MV-4-11 (cell line): ENCODE data around the gene SNCAIP.
A peak's percentile ranks its signal among the peaks of the same experiment; 100 is the strongest.

Experiments
- DNase-seq: peaks from one replicate; lab custom pipeline; 2025; lab: John Stamatoyannopoulos, UW

SNCAIP gene

GRCh38 chr5:122426301-122426700 is 114.3 kb downstream of the SNCAIP start:
- DNase-seq: no peak

DNA sequence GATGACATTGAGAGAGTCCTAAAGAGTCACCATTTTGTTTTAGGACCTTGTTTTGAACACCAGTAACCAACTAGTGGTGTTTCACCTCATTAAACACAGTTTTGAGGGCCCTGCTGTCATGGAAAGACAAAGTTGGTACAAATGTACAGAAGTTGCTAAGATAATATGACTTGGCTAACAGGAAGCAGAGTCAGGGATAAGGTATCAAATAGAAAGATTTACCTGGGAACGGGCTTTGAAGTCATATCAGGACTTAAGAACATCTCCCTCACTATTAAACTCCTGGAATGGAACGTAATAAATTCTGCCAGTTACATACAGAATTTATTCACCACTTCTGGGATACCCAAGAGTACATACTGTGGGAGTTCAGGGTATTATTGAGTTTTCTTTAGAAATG is 115.6 kb downstream of the SNCAIP start:
- DNase-seq: no peak

GRCh38 chr5:122429545-122430318 is 117.7 kb downstream of the SNCAIP start:
- no peak for DNase-seq

DNA sequence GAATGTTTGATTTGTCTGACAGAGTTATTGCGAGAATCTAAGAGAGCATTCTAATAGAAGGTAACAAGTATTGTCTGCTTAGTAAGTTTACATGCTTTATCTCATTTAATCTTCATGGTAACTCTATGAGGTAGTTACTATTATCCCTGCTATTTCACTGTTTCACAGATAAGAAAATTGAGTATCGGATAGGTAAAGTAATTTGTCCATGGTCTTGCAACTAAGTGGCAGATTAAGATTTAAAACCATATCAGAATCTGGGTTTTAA is 118.2 kb downstream of the SNCAIP start:
- no peak for DNase-seq

DNA sequence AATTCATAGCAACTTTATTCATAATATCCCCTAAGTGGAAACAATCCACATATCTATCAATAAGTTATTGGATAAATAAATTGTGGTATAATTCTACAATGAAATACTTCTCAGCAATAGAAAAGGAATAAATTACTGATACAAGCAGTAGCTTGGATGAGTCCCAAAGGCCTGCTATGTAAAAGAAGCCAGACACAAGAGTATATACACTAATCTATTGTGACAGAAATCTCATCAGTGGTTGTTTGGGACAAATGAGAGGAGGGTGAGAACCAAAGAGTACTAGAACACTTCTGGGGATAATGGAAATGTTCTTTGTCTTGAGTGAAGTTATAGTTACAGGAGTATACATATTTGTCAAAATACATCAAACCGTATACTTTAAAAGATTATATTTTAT is 119.3 kb downstream of the SNCAIP start:
- no peak for DNase-seq

DNA sequence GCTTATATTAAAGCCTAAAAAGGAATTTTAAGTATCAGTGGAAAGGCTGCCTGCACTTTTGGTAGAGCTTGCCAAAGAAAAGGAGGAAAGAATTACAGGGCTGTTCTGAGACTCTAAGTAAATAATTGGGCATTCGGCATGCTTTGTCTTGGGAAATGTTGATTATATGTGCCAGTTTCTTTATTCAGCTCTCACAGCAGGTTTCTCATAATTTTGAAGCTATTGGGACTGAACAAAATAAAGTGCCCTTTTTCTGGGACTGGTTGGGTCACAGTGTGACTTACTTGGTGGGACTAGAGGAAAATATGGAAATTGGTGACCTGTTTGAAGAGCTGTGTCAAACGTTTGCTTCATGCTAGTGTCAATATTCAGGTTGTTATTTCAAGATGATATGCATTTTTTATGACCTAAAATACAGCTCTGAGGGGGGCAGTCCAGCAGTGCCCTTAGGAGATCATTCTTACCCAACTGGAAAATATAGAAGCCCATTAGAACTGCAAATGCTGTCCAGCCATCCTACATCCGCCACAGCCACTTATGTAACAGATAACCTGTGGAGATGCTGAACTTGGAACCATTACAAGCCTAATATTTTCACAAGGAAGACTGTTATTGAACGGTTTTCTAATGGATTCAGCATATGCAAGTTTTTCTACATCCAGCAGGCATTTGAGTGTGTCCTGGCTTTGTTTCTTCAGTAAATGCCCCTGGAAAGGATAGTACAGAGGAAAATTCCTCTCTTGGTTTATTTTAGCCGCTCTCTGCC is 122.4 kb downstream of the SNCAIP start:
- DNase-seq: no peak

DNA sequence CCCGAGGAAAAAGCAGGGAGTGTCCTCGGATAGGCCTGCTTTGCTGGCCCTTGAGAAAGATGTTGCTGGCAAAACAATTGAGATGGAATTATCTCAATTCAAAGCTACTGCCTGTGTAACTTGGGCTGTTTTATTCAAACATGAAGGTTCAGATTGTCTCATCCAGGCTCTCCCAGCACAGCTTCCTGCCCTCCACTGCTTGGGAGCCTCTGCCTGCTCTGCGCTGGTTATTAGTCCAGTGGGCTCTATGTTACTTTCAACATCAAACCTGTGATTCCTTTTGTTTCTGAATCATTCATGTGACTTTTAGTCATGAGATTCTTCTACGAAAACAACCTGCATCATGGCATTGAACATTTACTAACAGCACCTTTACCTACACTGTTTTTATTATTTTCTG is 123.2 kb downstream of the SNCAIP start:
- DNase-seq: no peak

- no peak for DNase-seq
Measured at GRCh38 chr5:122435761-122436160, 123.7 kb downstream of the SNCAIP start.

DNA sequence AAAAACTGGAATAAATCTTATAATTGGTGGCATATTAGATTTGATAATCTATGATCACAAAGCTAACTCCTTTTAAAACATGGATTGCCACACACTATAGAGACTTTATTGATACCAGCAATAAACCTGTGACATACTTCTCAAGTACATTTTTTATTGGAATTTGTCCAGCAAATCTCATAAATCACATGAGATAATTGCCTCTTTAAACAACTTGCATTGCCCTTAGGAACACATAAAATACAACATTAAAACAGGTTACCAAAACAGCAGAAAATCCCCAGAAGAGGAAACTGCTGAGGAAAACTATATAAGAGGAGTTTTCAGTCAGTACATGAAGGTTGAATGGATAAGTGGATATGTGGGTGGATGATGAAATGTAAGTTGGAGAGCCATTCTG is 124.6 kb downstream of the SNCAIP start:
- no peak for DNase-seq

GRCh38 chr5:122439645-122440044 is 127.6 kb downstream of the SNCAIP start:
- no peak for DNase-seq

DNA sequence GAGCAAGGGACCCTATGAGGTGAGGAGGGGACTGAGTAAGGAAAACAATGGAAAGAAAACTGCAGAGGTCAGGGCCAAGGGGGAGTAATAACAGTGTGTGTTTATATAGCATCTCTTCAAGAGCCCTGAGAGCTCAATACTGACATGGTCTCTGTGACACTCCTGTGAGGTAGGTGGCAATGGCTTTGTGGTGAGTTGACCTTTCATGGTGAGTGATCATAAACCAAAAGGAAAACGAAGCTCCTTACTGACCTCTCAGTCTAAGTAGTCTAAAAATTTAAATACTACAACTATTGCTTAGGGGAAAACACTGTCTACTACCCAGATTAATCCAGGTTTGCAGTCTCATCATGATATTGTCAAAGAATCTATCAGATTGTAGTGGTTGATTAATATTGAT is 130.9 kb downstream of the SNCAIP start:
- no peak for DNase-seq

DNA sequence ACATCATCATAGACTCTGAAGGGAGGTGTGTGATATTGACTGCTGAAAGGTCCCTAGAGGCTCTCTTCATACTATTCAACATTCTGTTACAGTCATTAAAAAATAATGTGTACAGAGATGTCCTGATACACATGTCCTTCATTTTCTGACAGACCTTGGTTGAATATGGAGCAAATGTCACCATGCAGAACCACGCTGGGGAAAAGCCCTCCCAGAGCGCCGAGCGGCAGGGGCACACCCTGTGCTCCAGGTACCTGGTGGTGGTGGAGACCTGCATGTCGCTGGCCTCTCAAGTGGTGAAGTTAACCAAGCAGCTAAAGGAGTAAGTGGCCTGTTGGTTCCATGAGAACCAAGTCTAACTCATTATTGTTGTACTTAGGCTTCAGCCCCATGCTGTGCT is 132.4 kb downstream of the SNCAIP start:
- DNase-seq: no peak

DNA sequence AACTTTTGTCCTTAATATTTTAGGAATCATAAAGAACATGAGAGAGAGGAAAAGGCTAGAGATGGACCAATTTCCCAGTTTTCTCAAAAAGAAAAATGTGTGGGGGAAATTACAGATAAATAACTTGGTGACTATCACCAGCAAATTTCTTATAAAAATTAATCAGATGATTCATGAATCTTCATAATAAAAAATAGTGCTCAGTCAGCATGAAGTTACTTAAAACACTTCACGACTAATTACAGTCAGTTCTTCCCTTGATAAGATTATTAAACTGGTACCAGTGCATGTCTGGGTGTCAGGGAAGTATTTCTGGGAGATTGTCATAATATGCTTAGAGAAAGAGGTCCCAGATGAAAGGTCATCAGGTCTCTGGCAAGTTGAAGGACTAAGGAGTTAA is 133.0 kb downstream of the SNCAIP start:
- DNase-seq: no peak

DNA sequence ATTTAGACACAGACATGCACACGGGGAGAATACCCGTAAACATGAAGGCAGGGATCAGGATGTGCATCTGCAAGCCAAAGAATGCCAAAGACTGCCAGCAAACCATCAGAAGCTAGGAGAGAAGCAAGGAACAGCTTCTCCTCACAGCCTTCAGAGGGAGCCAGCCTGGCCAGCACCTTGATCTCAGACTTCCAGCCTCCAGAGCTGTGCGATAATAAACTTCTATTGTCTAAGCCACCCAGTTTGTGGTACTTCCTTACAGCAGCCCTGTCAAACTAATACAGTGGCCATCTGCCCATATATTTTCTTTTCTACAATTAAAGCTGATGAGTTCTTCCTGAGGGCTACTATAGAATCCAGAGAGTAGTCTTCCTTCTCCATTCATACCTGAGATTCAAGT is 135.0 kb downstream of the SNCAIP start:
- no peak for DNase-seq

GRCh38 chr5:122447879-122448278 is 135.8 kb downstream of the SNCAIP start:
- no peak for DNase-seq

DNA sequence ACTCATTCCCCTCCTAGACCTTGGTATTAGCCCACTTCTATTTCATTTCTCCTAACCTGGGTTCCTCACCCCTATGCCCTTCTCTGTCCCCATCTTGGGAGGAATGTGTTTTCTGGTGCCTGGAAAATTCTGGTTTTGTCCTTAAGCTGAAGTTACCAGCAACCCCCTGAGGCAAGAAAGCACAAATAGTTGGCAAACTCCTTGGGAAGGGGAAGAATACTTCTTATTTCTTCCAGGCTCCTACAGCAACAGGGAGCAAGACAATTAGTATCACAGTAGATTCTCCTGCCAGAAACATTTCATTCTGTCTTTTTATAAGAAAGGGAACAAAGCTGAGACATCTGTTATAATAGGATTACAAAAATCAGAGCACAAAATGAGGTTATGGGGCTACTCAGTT is 142.5 kb downstream of the SNCAIP start:
- DNase-seq: no peak

GRCh38 chr5:122455939-122456338 is 143.9 kb downstream of the SNCAIP start:
- DNase-seq: no peak

DNA sequence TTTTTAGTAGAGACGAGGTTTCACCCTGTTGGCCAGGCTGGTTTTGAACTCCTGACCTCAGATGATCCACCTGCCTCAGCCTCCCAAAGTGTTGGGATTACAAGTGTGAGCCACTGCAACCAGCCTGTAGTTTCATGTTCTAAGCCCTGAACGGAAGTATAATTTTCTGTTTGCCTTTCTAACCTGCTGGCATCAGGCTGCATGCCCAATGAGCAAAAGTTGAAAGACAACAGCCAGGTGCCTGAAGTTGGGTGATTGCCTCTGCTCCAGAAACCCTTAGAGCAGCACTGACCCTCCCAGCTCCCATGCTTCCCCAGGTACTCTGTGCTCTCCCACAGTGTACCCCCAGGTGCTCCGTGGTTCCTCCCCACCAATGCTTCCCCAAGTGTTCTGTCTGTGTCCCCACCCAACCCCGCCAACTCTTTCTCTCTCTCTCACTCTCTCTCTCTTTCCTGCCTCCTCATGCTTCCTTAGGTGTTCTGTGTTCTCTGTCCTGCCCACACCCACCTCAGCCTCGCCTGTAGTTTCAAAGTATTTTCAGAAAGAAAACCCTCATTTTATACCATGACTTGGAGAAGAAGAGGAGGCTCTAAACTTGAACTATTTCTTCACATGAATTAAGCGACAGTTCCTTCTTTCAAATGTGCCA is 145.3 kb downstream of the SNCAIP start:
- no peak for DNase-seq

- peak; percentile 34 for DNase-seq
Measured at GRCh38 chr5:122458278-122458872, 146.3 kb downstream of the SNCAIP start.

GRCh38 chr5:122462486-122462885 is 150.4 kb downstream of the SNCAIP start:
- DNase-seq: no peak

- DNase-seq: peak; percentile 74
Measured at GRCh38 chr5:122463221-122463620, 151.2 kb downstream of the SNCAIP start.

DNA sequence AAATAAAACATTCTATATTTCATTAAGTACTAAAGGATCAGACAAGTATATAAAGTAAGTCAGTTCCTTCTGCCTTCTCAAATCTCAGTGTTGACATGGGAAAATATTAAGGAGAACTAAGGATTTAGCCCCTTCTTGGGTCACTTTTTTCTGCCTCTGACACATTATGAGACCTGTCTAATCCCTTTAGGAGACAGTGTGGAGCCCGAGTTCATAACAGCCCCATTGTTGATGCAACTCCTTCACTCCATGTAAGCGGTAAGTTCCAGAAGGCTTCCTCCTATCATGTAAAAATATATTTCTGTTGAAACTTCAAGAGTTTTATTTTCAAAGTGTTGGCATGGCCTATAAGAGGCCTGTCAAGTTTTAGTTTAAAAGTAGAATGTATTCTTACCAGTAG is 152.2 kb downstream of the SNCAIP start:
- no peak for DNase-seq

DNA sequence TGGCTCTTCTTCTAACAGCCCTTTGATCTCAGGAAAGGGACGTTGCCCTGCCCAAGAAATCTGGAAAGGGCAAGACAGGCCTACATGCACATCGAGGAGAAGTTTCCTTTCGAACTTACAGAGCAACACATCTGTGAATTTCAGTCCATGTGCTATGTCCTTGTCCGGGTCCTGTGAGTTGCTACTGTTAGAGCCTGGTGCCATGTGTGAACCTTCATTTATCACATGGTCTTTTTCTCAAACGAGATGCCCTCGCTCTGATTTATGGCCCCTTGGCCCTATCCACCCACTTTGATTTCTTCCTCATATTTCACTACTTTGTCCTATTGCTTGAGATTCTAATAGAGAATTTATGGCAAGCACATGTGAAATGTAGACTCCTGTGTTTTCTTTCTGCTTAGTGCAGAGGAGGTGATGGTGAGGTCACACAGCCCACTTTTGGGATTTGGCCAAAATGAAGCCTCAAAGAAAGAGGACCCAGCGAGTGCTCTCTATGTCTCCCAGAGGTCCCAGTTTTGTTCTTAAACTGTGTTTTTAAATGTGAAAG is 153.1 kb downstream of the SNCAIP start:
- DNase-seq: no peak
